Measurements from ENCODE around the gene DNAI1. TPM values are rescaled to one million over a fixed set of nuclear protein-coding genes. Genes with fewer than 3 reads are reported as not detected.

Gene DNAI1
- total RNA-seq, 2 donors from 2014 or later = 0.29 TPM; not detected in 1

- no peak for ATAC-seq
- no peak for DNase-seq
- intact Hi-C loops (cut with DNase I) = no loop called here
These were observed 91.5 kb downstream of the DNAI1 start for GRCh38 chr9:34550016-34550680.

GRCh38 chr9:34550681-34551270 lies 92.2 kb downstream of the DNAI1 start:
- DNase-seq (peak; percentile 18), ATAC-seq (no peak)
- intact Hi-C loops (cut with DNase I) = no loop called here

GRCh38 chr9:34551751-34552605 lies 93.4 kb downstream of the DNAI1 start:
- DNase-seq (peak; percentile 10), ATAC-seq (no peak)
- intact Hi-C loops (cut with DNase I) = loop anchor here in 1 of 2 donors (2.0 kb wide), 1 partner anchor 39 kb away; no protein-coding TSS in a partner anchor

- DNase-seq = no peak
- intact Hi-C loops (cut with DNase I) = loop anchor here in 1 of 2 donors (2.0 kb wide), 1 partner anchor 38 kb away; no protein-coding TSS in a partner anchor
- no peak for ATAC-seq
These were observed 94.0 kb downstream of the DNAI1 start for GRCh38 chr9:34552606-34552981.

- intact Hi-C loops (cut with DNase I) = loop anchor here in 1 of 2 donors (2.0 kb wide), 1 partner anchor 38 kb away; no protein-coding TSS in a partner anchor
- DNase-seq (no peak), ATAC-seq (no peak)
These were observed 94.4 kb downstream of the DNAI1 start for GRCh38 chr9:34552986-34553385.

GRCh38 chr9:34553511-34554021 lies 95.0 kb downstream of the DNAI1 start:
- ATAC-seq = no peak
- DNase-seq = peak; percentile 20
- intact Hi-C loops (cut with DNase I) = loop anchor here in 1 of 2 donors (2.0 kb wide), 1 partner anchor 37 kb away; no protein-coding TSS in a partner anchor

GRCh38 chr9:34554211-34555001 lies 95.8 kb downstream of the DNAI1 start:
- DNase-seq = peak; percentile 20
- no peak for ATAC-seq
- intact Hi-C loops (cut with DNase I) = no loop called here

- intact Hi-C loops (cut with DNase I) = no loop called here
These were observed 96.4 kb downstream of the DNAI1 start for GRCh38 chr9:34555002-34555348.

GRCh38 chr9:34555500-34555899 lies 96.9 kb downstream of the DNAI1 start:
- DNase-seq (peak; percentile 19), ATAC-seq (no peak)

More at GRCh38 chr9:34555002-34555348, 96.4 kb downstream of the DNAI1 start:
- peak; percentile 23 for DNase-seq
- ATAC-seq = no peak

GRCh38 chr9:34555936-34556525 lies 97.4 kb downstream of the DNAI1 start:
- intact Hi-C loops (cut with DNase I) = no loop called here
- DNase-seq (no peak), ATAC-seq (no peak)

More at GRCh38 chr9:34555500-34555899, 96.9 kb downstream of the DNAI1 start:
- intact Hi-C loops (cut with DNase I) = no loop called here

- DNase-seq = no peak
- intact Hi-C loops (cut with DNase I) = no loop called here
- no peak for ATAC-seq
These were observed 98.3 kb downstream of the DNAI1 start for GRCh38 chr9:34556949-34557348.

GRCh38 chr9:34557426-34558321 lies 99.1 kb downstream of the DNAI1 start:
- ATAC-seq (no peak), DNase-seq (peak; percentile 13)
- intact Hi-C loops (cut with DNase I) = no loop called here

GRCh38 chr9:34558364-34558763 lies 99.8 kb downstream of the DNAI1 start:
- no peak for ATAC-seq
- DNase-seq = no peak
- intact Hi-C loops (cut with DNase I) = no loop called here

GRCh38 chr9:34558919-34559623 lies 100.5 kb downstream of the DNAI1 start:
- DNase-seq = no peak
- intact Hi-C loops (cut with DNase I) = no loop called here
- peak; percentile 7 to 35 for ATAC-seq

- peak; percentile 75 to 81 for ATAC-seq
- DNase-seq = peak; percentile 36
- intact Hi-C loops (cut with DNase I) = no loop called here
These were observed 101.2 kb downstream of the DNAI1 start for GRCh38 chr9:34559624-34560455.

GRCh38 chr9:34560599-34561214 lies 102.1 kb downstream of the DNAI1 start:
- peak; percentile 36 to 65 for ATAC-seq
- DNase-seq = peak; percentile 52
- intact Hi-C loops (cut with DNase I) = no loop called here
